CD4-positive, alpha-beta T cell treated with Interleukin-10 for 1 hour (primary cell): ENCODE results near the gene MAPK8IP1.
"Not testable (repeated sequence)": the region's sequence is repeated elsewhere in the genome, so short reads cannot be mapped to it uniquely, and the experiment has no call there.

ENCODE experiments used
- DNase-seq: peaks from one replicate; pipeline ENCODE4 v3.0.0-alpha.2; 2020

Gene MAPK8IP1

GRCh38 chr11:45885274-45885920 lies at the start of gene MAPK8IP1:
Gene MAPK8IP1 (plus strand): TSS chr11:45885651. CDS start chr11:45885821, 170 bp downstream.
- peak; percentile 64 for DNase-seq

- no peak for DNase-seq
These were observed 46.2 kb upstream of the MAPK8IP1 start for GRCh38 chr11:45839204-45839603.

DNA sequence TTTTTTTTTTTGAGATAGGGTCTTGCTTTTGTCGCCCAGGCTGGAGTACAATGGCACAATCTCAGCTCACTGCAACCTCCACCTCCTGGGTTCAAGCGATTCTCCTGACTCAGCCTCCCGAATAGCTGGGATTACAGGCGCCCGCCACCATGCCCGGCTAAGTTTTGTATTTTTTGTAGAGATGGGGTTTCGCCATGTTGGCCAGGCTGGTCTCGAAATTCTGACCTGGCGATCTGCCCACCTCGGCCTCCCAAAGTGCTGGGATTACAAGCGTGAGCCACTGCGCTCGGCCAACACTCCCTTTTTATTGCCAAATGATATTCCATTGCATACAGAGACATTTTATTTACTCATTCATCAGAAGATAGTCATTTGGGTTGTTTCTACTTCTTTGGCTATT lies 45.2 kb upstream of the MAPK8IP1 start:
- DNase-seq, result not testable (repeated sequence)

DNA sequence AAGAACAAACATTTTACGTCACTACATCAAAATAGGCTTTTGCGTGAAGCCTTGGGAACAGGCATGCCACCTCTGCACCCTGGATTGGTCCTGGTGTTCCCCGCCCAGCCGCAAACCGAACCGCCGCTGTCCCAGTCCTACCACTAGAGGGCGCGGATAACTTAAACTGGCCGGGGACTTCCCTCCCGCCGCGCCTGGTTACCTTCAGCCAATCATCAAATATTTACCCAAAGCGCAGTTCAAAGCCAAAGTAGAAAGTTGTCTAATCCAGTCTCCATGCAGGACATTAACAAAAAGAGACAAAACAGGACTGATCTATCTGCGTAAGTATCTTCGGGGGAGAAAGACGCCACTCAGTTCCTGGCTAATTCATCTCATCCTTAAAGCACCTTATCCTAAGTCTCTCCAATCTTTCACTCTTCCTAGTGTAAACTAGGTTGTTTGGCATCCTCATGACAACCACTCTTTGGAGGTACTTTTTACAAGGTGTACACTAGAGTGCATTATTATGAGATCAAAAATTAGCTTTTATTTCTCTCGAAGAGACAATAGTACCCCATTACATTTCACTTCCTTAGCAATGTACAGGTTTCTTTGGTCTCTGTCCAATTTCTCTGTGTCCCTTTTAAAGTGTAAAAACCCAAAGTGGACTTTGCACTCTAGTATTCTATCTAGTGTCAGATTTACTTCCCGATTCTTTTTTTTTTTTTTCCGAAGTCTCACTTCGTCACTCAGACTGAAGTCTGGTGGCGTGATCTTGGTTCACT lies 42.1 kb upstream of the MAPK8IP1 start:
- DNase-seq, result peak; percentile 96

GRCh38 chr11:45844822-45845578 lies 40.5 kb upstream of the MAPK8IP1 start:
- no peak for DNase-seq

DNA sequence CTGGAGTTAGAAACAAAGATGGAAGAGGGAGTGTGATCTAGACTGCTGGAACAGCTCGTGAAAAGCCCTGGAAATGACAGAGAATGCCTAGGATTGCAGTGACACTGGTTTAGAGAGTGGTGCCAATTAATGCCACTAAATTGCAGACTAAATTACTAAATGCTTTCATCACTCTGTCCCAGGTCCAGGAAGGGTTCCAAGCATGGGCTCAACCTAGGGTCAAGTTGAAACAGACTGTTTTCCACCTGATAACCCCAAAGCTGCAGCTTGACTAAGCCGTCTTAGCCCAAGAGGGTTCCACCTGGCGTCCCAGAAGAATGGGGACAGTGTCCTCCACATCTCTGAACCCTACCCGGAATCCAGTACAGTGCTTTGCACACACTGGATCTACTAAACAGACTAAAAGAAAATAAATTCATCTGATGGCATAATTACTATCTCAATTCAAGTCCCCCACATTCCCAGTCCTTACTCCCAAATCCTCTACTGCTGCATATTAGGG lies 39.2 kb upstream of the MAPK8IP1 start:
- peak; percentile 6 for DNase-seq

DNA sequence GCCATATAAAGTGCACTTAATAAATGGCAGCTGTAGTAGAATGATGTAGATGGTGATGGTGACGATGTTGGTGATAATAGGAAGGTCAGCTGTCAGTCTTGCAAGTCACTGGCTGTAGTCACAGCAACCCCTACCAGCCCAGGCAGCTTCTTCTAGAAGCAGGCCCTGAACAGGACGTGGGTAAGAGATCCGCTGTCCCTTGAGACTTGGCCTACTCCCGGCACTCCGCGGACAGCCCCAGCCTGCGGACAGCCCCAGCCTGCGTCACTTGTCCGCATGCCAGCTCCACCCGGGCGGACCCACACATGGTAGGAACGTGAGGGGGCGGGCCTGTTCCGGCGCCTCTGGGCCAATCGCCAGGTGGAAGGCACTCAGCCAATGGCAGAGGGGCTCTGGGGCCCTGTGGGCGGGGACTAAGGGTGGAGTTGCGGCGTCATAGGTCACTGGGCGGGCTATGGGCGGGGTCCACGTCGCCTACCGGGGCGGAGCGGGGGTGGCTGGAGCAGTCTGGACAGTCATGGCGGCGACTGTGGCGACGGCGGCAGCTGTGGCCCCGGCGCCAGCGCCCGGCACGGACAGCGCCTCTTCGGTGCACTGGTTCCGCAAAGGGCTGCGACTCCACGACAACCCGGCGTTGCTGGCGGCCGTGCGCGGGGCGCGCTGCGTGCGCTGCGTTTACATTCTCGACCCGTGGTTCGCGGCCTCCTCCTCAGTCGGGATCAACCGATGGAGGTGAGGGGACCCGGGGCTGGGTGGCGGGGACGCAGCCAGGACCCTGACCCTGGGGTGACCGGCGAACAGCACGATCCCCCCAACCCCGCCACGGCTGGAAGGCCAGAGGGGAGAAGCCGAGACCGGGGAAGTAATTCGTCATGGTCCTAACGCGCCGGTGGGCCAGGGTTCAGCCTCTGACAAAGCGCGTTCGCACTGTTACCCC lies 38.2 kb upstream of the MAPK8IP1 start, which contains the start of gene CRY2:
TSS of gene CRY2 (plus strand) at position 502 of the 937 bp plus-strand sequence. CDS start at position 518, 16 bp downstream.
- peak; percentile 99 for DNase-seq

DNA sequence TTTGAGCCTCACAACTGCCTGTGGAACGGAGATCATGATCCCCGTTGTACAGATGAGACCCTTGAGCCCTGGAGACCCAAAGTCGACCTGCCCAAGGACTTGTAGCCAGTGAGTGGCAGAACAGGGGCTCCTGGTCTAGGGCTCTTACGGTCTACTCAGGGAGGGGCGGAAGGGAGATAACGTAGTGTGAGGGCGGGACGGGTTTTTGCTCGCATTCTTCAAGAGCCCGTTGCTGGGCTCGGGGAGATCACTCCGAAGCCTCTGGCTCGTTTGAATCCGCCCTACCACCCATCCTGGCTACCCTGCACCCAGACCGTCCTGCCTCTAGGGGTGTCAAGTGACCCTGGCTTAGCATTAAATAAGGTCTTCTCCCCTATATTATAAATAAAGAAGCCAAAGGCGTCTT lies 37.5 kb upstream of the MAPK8IP1 start:
- peak; percentile 65 for DNase-seq

- DNase-seq, result no peak
These were observed 36.8 kb upstream of the MAPK8IP1 start for GRCh38 chr11:45848654-45849081.

GRCh38 chr11:45850446-45850845 lies 35.0 kb upstream of the MAPK8IP1 start:
- DNase-seq, result no peak

DNA sequence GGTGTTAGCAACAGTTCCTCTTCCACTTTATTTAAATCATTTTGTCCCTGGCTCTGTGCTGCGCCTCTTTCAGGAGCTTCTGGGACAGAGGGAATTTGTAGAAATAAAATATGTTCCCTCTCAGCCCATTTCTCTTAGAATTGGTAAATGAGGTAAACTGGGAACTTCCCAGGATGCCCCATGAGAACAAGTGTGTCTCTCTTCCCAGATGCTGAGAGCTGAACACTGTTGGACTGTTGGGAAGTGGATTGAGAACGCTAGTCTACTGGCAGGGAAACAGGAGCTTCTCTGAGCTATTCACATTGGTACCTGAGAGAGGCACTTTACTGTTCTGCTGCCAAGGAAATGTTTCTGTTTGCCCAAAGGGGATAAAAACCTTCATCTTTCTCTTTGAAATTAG lies 34.2 kb upstream of the MAPK8IP1 start:
- no peak for DNase-seq

DNA sequence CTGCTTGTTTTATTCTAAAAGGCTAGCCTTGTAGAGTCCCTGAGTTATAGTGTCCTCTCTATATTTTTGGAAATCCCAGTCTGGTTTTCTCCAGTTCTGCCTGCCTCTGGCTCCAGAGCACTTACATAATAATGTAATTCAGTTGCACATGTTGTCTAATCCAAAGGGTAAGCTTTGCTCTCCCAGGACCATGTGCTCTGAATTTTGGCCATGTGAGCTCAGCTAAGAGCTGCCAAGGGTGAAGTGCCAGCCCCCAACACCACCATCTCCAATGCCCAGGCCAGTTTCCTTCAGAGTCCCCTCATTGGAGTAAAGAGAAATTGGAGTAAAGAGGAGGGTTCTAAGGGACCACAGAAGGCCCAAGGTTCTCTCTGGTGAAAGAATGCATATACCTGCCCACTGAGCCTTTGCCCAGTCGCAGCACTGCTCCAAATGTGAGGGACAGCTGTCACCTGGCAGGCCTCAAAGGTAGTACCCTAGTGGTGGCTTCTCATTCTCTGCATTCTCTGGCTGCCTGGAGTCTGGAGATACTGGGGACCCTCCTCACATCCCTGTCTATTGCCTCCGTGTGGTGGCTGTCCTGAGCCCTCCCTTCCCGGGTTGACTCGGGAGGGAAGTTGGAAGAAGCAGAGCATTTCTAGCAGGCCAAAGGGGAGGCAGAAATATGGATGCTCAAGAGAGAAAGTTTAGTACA lies 33.3 kb upstream of the MAPK8IP1 start:
- no peak for DNase-seq

GRCh38 chr11:45852712-45853101 lies 32.7 kb upstream of the MAPK8IP1 start:
- DNase-seq, result no peak

- DNase-seq, result no peak
These were observed 31.9 kb upstream of the MAPK8IP1 start for GRCh38 chr11:45853332-45854219.

- no peak for DNase-seq
These were observed 30.1 kb upstream of the MAPK8IP1 start for GRCh38 chr11:45855308-45855707.

- DNase-seq, result no peak
These were observed 29.4 kb upstream of the MAPK8IP1 start for GRCh38 chr11:45856044-45856468.

- DNase-seq, result no peak
These were observed 27.4 kb upstream of the MAPK8IP1 start for GRCh38 chr11:45857961-45858474.

DNA sequence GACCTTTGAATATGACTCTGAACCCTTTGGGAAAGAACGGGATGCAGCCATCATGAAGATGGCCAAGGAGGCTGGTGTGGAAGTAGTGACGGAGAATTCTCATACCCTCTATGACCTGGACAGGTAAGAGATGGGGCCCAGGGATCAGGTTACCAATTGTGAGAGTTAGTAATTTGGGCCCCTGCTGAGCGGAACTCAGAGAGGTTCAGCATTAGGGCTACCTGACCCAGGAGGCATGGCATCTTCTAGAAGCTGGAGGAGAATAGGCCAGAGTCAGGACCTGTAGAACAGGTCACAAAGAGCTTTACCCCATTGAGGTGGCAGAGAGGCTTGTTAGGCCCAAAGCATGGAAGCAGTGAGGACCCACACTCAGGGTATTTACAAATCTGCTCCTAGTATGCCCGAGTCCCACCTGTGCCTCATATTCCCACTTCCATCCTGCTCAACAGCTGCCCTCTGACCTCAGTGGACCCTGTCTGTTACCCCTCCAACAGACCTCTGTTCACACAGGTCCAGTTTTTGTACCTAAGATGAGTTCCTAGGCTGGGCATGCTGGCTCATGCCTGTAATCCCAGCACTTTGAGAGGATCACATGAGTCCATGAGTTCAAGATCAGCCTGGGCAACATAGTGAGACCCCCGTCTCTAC lies 26.6 kb upstream of the MAPK8IP1 start:
- no peak for DNase-seq

- DNase-seq, result no peak
These were observed 25.8 kb upstream of the MAPK8IP1 start for GRCh38 chr11:45859661-45860140.
